EL (cell line): ENCODE results near the gene GDF10.

Experiments used
- DNase-seq: peaks from one replicate; pipeline ENCODE4 v3.0.0-alpha.2; 2016

Gene GDF10

GRCh38 chr10:47318706-47319105, 18.7 kb downstream of the GDF10 start:
- peak; percentile 4 for DNase-seq

- no peak for DNase-seq
Measured at GRCh38 chr10:47319784-47320183, 19.8 kb downstream of the GDF10 start.

- DNase-seq = no peak
Measured at GRCh38 chr10:47320812-47321211, 20.8 kb downstream of the GDF10 start.

- DNase-seq = no peak
Measured at GRCh38 chr10:47321521-47322195, 21.7 kb downstream of the GDF10 start.

GRCh38 chr10:47322300-47323061, 22.5 kb downstream of the GDF10 start, which contains the start of gene GDF2:
TSS of gene GDF2 (plus strand) at chr10:47322454. CDS start at chr10:47322669, 215 bp downstream.
- no peak for DNase-seq

GRCh38 chr10:47323087-47323486, 23.1 kb downstream of the GDF10 start:
- no peak for DNase-seq

- no peak for DNase-seq
Measured at GRCh38 chr10:47323636-47324296, 23.8 kb downstream of the GDF10 start.

GRCh38 chr10:47325303-47326291, 25.6 kb downstream of the GDF10 start:
- DNase-seq = no peak

- no peak for DNase-seq
Measured at GRCh38 chr10:47326306-47326926, 26.4 kb downstream of the GDF10 start.

GRCh38 chr10:47326927-47327330, 26.9 kb downstream of the GDF10 start:
- no peak for DNase-seq

GRCh38 chr10:47329855-47330254, 29.9 kb downstream of the GDF10 start:
- DNase-seq = no peak

- DNase-seq = no peak
Measured at GRCh38 chr10:47330366-47330765, 30.4 kb downstream of the GDF10 start.

GRCh38 chr10:47330804-47331203, 30.8 kb downstream of the GDF10 start:
- no peak for DNase-seq

GRCh38 chr10:47331491-47331890, 31.5 kb downstream of the GDF10 start:
- no peak for DNase-seq

GRCh38 chr10:47331954-47332353, 32.0 kb downstream of the GDF10 start:
- DNase-seq = no peak

- DNase-seq = no peak
Measured at GRCh38 chr10:47332371-47332770, 32.4 kb downstream of the GDF10 start.

GRCh38 chr10:47332946-47333345, 32.9 kb downstream of the GDF10 start:
- no peak for DNase-seq

GRCh38 chr10:47333532-47333931, 33.5 kb downstream of the GDF10 start:
- no peak for DNase-seq

GRCh38 chr10:47334466-47335295, 34.7 kb downstream of the GDF10 start:
- DNase-seq = no peak

GRCh38 chr10:47335906-47336305, 35.9 kb downstream of the GDF10 start:
- no peak for DNase-seq
